ENCODE measurements around the gene EDRF1.

EDRF1 gene

GRCh38 chr10:125795128-125795527 is 75.6 kb downstream of the EDRF1 start:
- DNase-seq, result no peak

GRCh38 chr10:125795637-125796190 is 76.2 kb downstream of the EDRF1 start:
- no peak for DNase-seq

GRCh38 chr10:125797424-125797823 is 77.9 kb downstream of the EDRF1 start:
- no peak for DNase-seq

- no peak for DNase-seq
Measured at GRCh38 chr10:125797994-125798662, 78.6 kb downstream of the EDRF1 start.

- DNase-seq, result no peak
Measured at GRCh38 chr10:125799451-125800182, 80.1 kb downstream of the EDRF1 start.

- DNase-seq, result no peak
Measured at GRCh38 chr10:125801574-125801973, 82.1 kb downstream of the EDRF1 start.

- no peak for DNase-seq
Measured at GRCh38 chr10:125802131-125802530, 82.6 kb downstream of the EDRF1 start.

- no peak for DNase-seq
Measured at GRCh38 chr10:125802739-125803138, 83.2 kb downstream of the EDRF1 start.

- no peak for DNase-seq
Measured at GRCh38 chr10:125808047-125808446, 88.5 kb downstream of the EDRF1 start.

GRCh38 chr10:125811251-125811650 is 91.7 kb downstream of the EDRF1 start:
- no peak for DNase-seq

- DNase-seq, result no peak
Measured at GRCh38 chr10:125812128-125812750, 92.7 kb downstream of the EDRF1 start.

All from inflammatory macrophage treated with lipopolysaccharide for 4 hours (primary cell).